H1 (cell line): Measurements from ENCODE around the gene SIX3. TPM values are rescaled to one million over a fixed set of nuclear protein-coding genes. Genes with fewer than 3 reads are reported as not detected.

Source experiments
- BACH1 ChIP-seq: IDR thresholded peaks from 2 replicates; pipeline ENCODE4 v1.6.1; 2012; ENCODE audit warnings: low read length, improper control_type of control experiment
- CREB1 ChIP-seq: IDR thresholded peaks from 2 replicates; pipeline ENCODE4 v1.6.1; 2012; ENCODE audit warnings: inconsistent platforms
- KDM4A ChIP-seq: IDR thresholded peaks from one replicate; pipeline ENCODE4 v1.7.1; 2012; ENCODE audit warnings: low read depth, mild to moderate bottlenecking, moderate library complexity, low read length, inconsistent platforms; ENCODE audit not compliant: severe bottlenecking
- POU5F1 ChIP-seq: IDR thresholded peaks from 2 replicates; pipeline ENCODE4 v1.6.1; 2011; ENCODE audit warnings: low read depth, mild to moderate bottlenecking, low read length, moderate library complexity
- RAD21 ChIP-seq, 2 experiments: IDR thresholded peaks in 1 of 2; conservative IDR thresholded peaks in 1 of 2; 2 replicates each; pipeline ENCODE4 v1.6.1; 2011; ENCODE audit warnings: low read depth in 2 of 2, low read length in 2 of 2, improper control_type of control experiment in 1 of 2, inconsistent platforms in 1 of 2, mild to moderate bottlenecking in 1 of 2, moderate library complexity in 1 of 2
- SIN3A ChIP-seq, 2 experiments: IDR thresholded peaks in 1 of 2; conservative IDR thresholded peaks in 1 of 2; 2 replicates each; pipeline ENCODE4 v1.6.1; 2011 to 2012; ENCODE audit warnings: low read length in 2 of 2, improper control_type of control experiment in 1 of 2, low read depth in 1 of 2, mild to moderate bottlenecking in 1 of 2
- polyA plus RNA-seq, 7 experiments: library from polyadenylated mRNA; depleted of rRNA in 3 of 7; stranded (reverse) in 5 of 7; unstranded in 2 of 7; fragments of >200 nt in 5 of 7; fragments of 200-250 nt in 2 of 7; gene quantifications; 1 replicate in 5 of 7; 2 replicates in 1 of 7; 4 replicates in 1 of 7; pipeline versions ENCODE4 v1.2.1 to v1.2.3, GENCODE V29; 2011 to 2013; ENCODE audit warnings: missing spikeins in 2 of 7, mixed read lengths in 2 of 7
- total RNA-seq: library from RNA; stranded (reverse); fragmentation: NEBNext Ultra II Directional; extraction: Animal tissue kit (Norgen Biotek cat#: 25700); gene quantifications from 2 replicates; pipeline ENCODE4 v1.2.1, GENCODE V29; 2021
- TF ChIP-seq, protein P1 (sequence below), 3 experiments: IDR thresholded peaks; 1 replicate in 2 of 3; 2 replicates in 1 of 3; pipeline versions ENCODE4 v1.5.1 to v1.6.1; 2011; ENCODE audit warnings: low read length in 3 of 3, mild to moderate bottlenecking in 3 of 3, inconsistent platforms in 2 of 3, low read depth in 1 of 3, moderate library complexity in 1 of 3; ENCODE audit not compliant: insufficient read depth in 1 of 3; ENCODE audit errors: control extremely low read depth in 1 of 3
- TF ChIP-seq, protein P2 (sequence below): IDR thresholded peaks from 2 replicates; pipeline ENCODE4 v1.6.1; 2012; ENCODE audit warnings: low read length, inconsistent platforms
- TF ChIP-seq, protein P3 (sequence below): IDR thresholded peaks from 2 replicates; pipeline ENCODE4 v1.6.1; 2012; ENCODE audit warnings: inconsistent platforms

SIX3 gene
- total and polyA plus RNA-seq, 2 of the 8 experiments (the other 6 are each of a cell fraction or from before 2014, with no cell fraction given): 0.02 to 0.19 TPM

DNA sequence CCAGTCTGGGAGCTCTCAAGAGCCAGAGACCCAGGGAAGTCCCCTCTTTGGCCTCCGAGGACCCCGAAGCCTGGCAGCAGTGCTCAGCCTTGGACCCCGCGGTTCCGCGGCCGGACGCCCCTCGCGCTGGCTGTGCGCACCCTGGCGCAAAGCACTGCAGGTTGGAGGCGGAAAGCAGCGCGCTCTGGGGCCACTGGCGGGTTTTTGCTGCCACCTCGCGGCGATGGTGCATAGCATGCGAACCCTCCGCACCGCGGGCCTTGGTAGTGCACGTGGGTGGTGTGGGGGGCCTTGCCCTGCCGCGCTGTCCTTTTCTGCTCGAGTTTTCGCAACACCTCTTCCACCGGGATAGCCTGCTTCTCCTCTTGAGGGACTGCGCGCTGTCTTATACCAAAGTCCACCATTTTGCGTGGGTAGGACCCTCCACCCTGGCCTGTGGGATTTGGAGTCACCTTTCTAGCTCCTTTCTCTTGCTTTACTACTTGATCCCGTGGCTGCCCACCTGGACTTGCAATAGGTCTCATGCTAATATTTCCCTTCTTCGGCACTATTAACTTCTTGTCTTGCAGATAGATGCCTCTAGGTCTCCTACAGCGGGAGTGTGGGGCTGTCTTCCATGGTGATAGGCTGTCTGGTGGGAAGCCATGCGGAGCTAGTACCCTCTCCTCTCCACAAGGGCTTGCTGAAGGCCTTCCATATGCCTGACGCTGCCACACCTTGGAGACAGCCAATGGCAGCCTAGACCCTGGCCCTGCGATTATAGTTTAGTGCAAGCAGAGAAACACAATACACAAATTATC is 14.3 kb downstream of the SIX3 start (continued):
- TF ChIP-seq POU5F1 (no peak), CREB1 (0 out of 2 replicates have a peak, but pooled peaks have one; percentile 39), SIN3A (conservative IDR thresholded peaks at IDR 0.05 in 1 of 2, IDR thresholded peaks at IDR 0.05 in 1 of 2; ENCODE audit: low read depth in 1 of 2, low read length in 2 of 2) (no peak), KDM4A (peak; percentile 27), RAD21 (IDR thresholded peaks at IDR 0.05 in 1 of 2, conservative IDR thresholded peaks at IDR 0.05 in 1 of 2; ENCODE audit: low read depth in 2 of 2, low read length in 2 of 2) (peak; percentile 93 to 98), BACH1 (peak; percentile 55)
- TF ChIP-seq, protein P1, sequence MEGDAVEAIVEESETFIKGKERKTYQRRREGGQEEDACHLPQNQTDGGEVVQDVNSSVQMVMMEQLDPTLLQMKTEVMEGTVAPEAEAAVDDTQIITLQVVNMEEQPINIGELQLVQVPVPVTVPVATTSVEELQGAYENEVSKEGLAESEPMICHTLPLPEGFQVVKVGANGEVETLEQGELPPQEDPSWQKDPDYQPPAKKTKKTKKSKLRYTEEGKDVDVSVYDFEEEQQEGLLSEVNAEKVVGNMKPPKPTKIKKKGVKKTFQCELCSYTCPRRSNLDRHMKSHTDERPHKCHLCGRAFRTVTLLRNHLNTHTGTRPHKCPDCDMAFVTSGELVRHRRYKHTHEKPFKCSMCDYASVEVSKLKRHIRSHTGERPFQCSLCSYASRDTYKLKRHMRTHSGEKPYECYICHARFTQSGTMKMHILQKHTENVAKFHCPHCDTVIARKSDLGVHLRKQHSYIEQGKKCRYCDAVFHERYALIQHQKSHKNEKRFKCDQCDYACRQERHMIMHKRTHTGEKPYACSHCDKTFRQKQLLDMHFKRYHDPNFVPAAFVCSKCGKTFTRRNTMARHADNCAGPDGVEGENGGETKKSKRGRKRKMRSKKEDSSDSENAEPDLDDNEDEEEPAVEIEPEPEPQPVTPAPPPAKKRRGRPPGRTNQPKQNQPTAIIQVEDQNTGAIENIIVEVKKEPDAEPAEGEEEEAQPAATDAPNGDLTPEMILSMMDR (IDR thresholded peaks at IDR 0.05; ENCODE audit: control extremely low read depth in 1 of 3, insufficient read depth in 1 of 3, low read depth in 1 of 3, low read length in 3 of 3): peak in 2 of 3 experiments; percentile 93 to 96; a peak in 3 of 4 replicates
- TF ChIP-seq, protein P2, sequence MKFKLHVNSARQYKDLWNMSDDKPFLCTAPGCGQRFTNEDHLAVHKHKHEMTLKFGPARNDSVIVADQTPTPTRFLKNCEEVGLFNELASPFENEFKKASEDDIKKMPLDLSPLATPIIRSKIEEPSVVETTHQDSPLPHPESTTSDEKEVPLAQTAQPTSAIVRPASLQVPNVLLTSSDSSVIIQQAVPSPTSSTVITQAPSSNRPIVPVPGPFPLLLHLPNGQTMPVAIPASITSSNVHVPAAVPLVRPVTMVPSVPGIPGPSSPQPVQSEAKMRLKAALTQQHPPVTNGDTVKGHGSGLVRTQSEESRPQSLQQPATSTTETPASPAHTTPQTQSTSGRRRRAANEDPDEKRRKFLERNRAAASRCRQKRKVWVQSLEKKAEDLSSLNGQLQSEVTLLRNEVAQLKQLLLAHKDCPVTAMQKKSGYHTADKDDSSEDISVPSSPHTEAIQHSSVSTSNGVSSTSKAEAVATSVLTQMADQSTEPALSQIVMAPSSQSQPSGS: 0 out of 2 replicates have a peak, but pooled peaks have one; percentile 42
- TF ChIP-seq, protein P3, sequence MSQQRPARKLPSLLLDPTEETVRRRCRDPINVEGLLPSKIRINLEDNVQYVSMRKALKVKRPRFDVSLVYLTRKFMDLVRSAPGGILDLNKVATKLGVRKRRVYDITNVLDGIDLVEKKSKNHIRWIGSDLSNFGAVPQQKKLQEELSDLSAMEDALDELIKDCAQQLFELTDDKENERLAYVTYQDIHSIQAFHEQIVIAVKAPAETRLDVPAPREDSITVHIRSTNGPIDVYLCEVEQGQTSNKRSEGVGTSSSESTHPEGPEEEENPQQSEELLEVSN: peak; percentile 84
